ENCODE results near the gene PRPF18. TPM values are rescaled to one million over a fixed set of nuclear protein-coding genes. Genes with fewer than 3 reads are reported as not detected.

Gene PRPF18
- total and polyA plus RNA-seq, 3 donors from 2014 or later: 20.6 to 30.6 (median 26.9) TPM

GRCh38 chr10:13670311-13670710 is 83.5 kb downstream of the PRPF18 start:
- peaks cover 4% of the 10 kb centered on the region for H3K4me1 ChIP-seq
- no peak overlapping the region for H3K27ac ChIP-seq
- no peak for DNase-seq
- intact Hi-C loops (cut with DNase I; ENCODE audit: low total_unique reads): no loop called here
- H3K4me3 ChIP-seq: no peak overlapping the region
- H3K36me3 ChIP-seq (ENCODE audit: low read depth, missing control alignments): no peaks in the 10 kb centered on the region
- TF ChIP-seq POLR2A (IDR thresholded peaks at IDR 0.05): no peak
- no peak for TF ChIP-seq CTCF (IDR thresholded peaks at IDR 0.05)
- 91 to 95% methylated on average over 10 of the region's 10 CpGs for WGBS, 2 donors
- no peaks in the 10 kb centered on the region for H3K9me3 ChIP-seq
- no peaks in the 10 kb centered on the region for H3K27me3 ChIP-seq

- H3K36me3 ChIP-seq (ENCODE audit: low read depth, missing control alignments): no peaks in the 10 kb centered on the region
- no peak overlapping the region for H3K4me3 ChIP-seq
- H3K4me1 ChIP-seq: peaks cover 4% of the 10 kb centered on the region
- no peak overlapping the region for H3K27ac ChIP-seq
- H3K27me3 ChIP-seq: no peaks in the 10 kb centered on the region
- no peaks in the 10 kb centered on the region for H3K9me3 ChIP-seq
- intact Hi-C loops (cut with DNase I; ENCODE audit: low total_unique reads): no loop called here
- TF ChIP-seq POLR2A (IDR thresholded peaks at IDR 0.05) (no peak), CTCF (IDR thresholded peaks at IDR 0.05) (no peak)
- WGBS, 2 donors: 90 to 97% methylated on average over 10 of the region's 10 CpGs
- no peak for DNase-seq
Observed at GRCh38 chr10:13671904-13672303, 85.1 kb downstream of the PRPF18 start.

GRCh38 chr10:13672548-13672947 is 85.8 kb downstream of the PRPF18 start:
- TF ChIP-seq POLR2A (IDR thresholded peaks at IDR 0.05) (no peak), CTCF (IDR thresholded peaks at IDR 0.05) (no peak)
- Histone ChIP-seq H3K4me1 (peaks cover 4% of the 10 kb centered on the region), H3K9me3 (no peaks in the 10 kb centered on the region), H3K36me3 (ENCODE audit: low read depth, missing control alignments) (no peaks in the 10 kb centered on the region), H3K4me3 (no peak overlapping the region), H3K27me3 (no peaks in the 10 kb centered on the region), H3K27ac (no peak overlapping the region)
- 88 to 95% methylated on average over 7 of the region's 7 CpGs for WGBS, 2 donors
- intact Hi-C loops (cut with DNase I; ENCODE audit: low total_unique reads): no loop called here
- no peak for DNase-seq

GRCh38 chr10:13673156-13673555 is 86.4 kb downstream of the PRPF18 start:
- TF ChIP-seq CTCF (IDR thresholded peaks at IDR 0.05) (no peak), POLR2A (IDR thresholded peaks at IDR 0.05) (no peak)
- peaks cover under 1% of the 10 kb centered on the region for H3K4me1 ChIP-seq
- DNase-seq: no peak
- no peaks in the 10 kb centered on the region for H3K36me3 ChIP-seq (ENCODE audit: low read depth, missing control alignments)
- no peak overlapping the region for H3K27ac ChIP-seq
- intact Hi-C loops (cut with DNase I; ENCODE audit: low total_unique reads): no loop called here
- no peak overlapping the region for H3K4me3 ChIP-seq
- 86 to 89% methylated on average over 8 of the region's 8 CpGs for WGBS, 2 donors
- no peaks in the 10 kb centered on the region for H3K9me3 ChIP-seq
- H3K27me3 ChIP-seq: no peaks in the 10 kb centered on the region
